ENCODE results near the gene TMCO2. TPM values are rescaled to one million over a fixed set of nuclear protein-coding genes. Genes with fewer than 3 reads are reported as not detected.

Gene TMCO2
- total and polyA plus RNA-seq, 2 experiments from 2014 or later = not detected

GRCh38 chr1:40264354-40264781 is 16.6 kb downstream of the TMCO2 start:
- Histone ChIP-seq H4K20me1 (ENCODE audit: insufficient read depth) (no peaks in the 10 kb centered on the region; the same call in 1 of the 2 replicates), H2AFZ (no peak overlapping the region), H3K36me3 (ENCODE audit: low read depth) (peaks cover 42% of the 10 kb centered on the region), H3K9ac (no peak overlapping the region), H3K79me2 (ENCODE audit: insufficient read depth) (peaks cover 80% of the 10 kb centered on the region), H3F3A (ENCODE audit: insufficient read depth) (peaks cover 47% of the 10 kb centered on the region), H3K27ac (no peak overlapping the region), H3K4me1 (ENCODE audit: insufficient read depth) (peaks cover 29% of the 10 kb centered on the region), H3K27me3 (replicated peaks; ENCODE audit: insufficient read depth) (no peaks in the 10 kb centered on the region), H3K9me3 (ENCODE audit: low read depth) (no peaks in the 10 kb centered on the region), H3K4me2 (ENCODE audit: unreplicated experiment) (no peak overlapping the region), H3K9me2 (ENCODE audit: insufficient read depth) (no peaks in the 10 kb centered on the region), H3K4me3 (no peak overlapping the region)
- DNase-seq = peak; percentile 23
- in situ Hi-C loops (cut with MboI) = no loop called here
- TF ChIP-seq EZH2phosphoT487 (IDR thresholded peaks at IDR 0.05; ENCODE audit: insufficient read depth, low read depth) (no peak), EZH2 (IDR thresholded peaks at IDR 0.05; ENCODE audit: insufficient read depth, poor library complexity, severe bottlenecking) (no peak)
- WGBS, 2 experiments (ENCODE audit: low coverage in 1 of 2, low lambda C conversion rate in 2 of 2, missing lambda C conversion rate in 2 of 2) = 93% methylated on average over 3 of the region's 3 CpGs

GRCh38 chr1:40265298-40265697 is 17.6 kb downstream of the TMCO2 start:
- TF ChIP-seq EZH2 (IDR thresholded peaks at IDR 0.05; ENCODE audit: insufficient read depth, poor library complexity, severe bottlenecking) (no peak), EZH2phosphoT487 (IDR thresholded peaks at IDR 0.05; ENCODE audit: insufficient read depth, low read depth) (no peak)
- in situ Hi-C loops (cut with MboI) = no loop called here
- Histone ChIP-seq H3F3A (ENCODE audit: insufficient read depth) (peaks cover 55% of the 10 kb centered on the region), H3K9me3 (ENCODE audit: low read depth) (no peaks in the 10 kb centered on the region), H3K36me3 (ENCODE audit: low read depth) (peaks cover 45% of the 10 kb centered on the region), H3K79me2 (ENCODE audit: insufficient read depth) (peaks cover 77% of the 10 kb centered on the region), H2AFZ (no peak overlapping the region), H3K27me3 (replicated peaks; ENCODE audit: insufficient read depth) (no peaks in the 10 kb centered on the region), H3K9ac (no peak overlapping the region), H3K4me3 (no peak overlapping the region), H3K27ac (no peak overlapping the region), H4K20me1 (ENCODE audit: insufficient read depth) (no peaks in the 10 kb centered on the region; the same call in 1 of the 2 replicates), H3K9me2 (ENCODE audit: insufficient read depth) (no peaks in the 10 kb centered on the region), H3K4me1 (ENCODE audit: insufficient read depth) (peaks cover 39% of the 10 kb centered on the region), H3K4me2 (ENCODE audit: unreplicated experiment) (no peak overlapping the region)
- no peak for DNase-seq

GRCh38 chr1:40265919-40266318 is 18.2 kb downstream of the TMCO2 start:
- 0 out of 2 replicates have a peak overlapping the region, but pooled peaks have one; percentile 1 for H3K9ac ChIP-seq
- H3K4me3 ChIP-seq = no peak overlapping the region
- no peaks in the 10 kb centered on the region for H3K9me2 ChIP-seq (ENCODE audit: insufficient read depth)
- peaks cover 55% of the 10 kb centered on the region for H3F3A ChIP-seq (ENCODE audit: insufficient read depth)
- H3K4me2 ChIP-seq (ENCODE audit: unreplicated experiment) = peak overlapping the region; percentile 36
- H3K4me1 ChIP-seq (ENCODE audit: insufficient read depth) = peaks cover 44% of the 10 kb centered on the region
- H4K20me1 ChIP-seq (ENCODE audit: insufficient read depth) = no peaks in the 10 kb centered on the region; the same call in 1 of the 2 replicates
- DNase-seq = no peak
- H3K27ac ChIP-seq = peak overlapping the region; percentile 94; the same call in 1 of the 2 replicates
- peaks cover 75% of the 10 kb centered on the region for H3K79me2 ChIP-seq (ENCODE audit: insufficient read depth)
- no peaks in the 10 kb centered on the region for H3K27me3 ChIP-seq (replicated peaks; ENCODE audit: insufficient read depth)
- TF ChIP-seq EZH2 (IDR thresholded peaks at IDR 0.05; ENCODE audit: insufficient read depth, poor library complexity, severe bottlenecking) (no peak), EZH2phosphoT487 (IDR thresholded peaks at IDR 0.05; ENCODE audit: insufficient read depth, low read depth) (no peak)
- peaks cover 43% of the 10 kb centered on the region for H3K36me3 ChIP-seq (ENCODE audit: low read depth)
- in situ Hi-C loops (cut with MboI) = no loop called here
- no peak overlapping the region for H2AFZ ChIP-seq
- no peaks in the 10 kb centered on the region for H3K9me3 ChIP-seq (ENCODE audit: low read depth)

- no peak for DNase-seq
- peaks cover 42% of the 10 kb centered on the region for H3K36me3 ChIP-seq (ENCODE audit: low read depth)
- H3K4me3 ChIP-seq = no peak overlapping the region
Measured at GRCh38 chr1:40266786-40267535, 19.2 kb downstream of the TMCO2 start.

More at GRCh38 chr1:40266786-40267535, 19.2 kb downstream of the TMCO2 start:
- Histone ChIP-seq H3K9me3 (ENCODE audit: low read depth) (no peaks in the 10 kb centered on the region), H3K9ac (peak overlapping the region; percentile 51), H3K79me2 (ENCODE audit: insufficient read depth) (peaks cover 72% of the 10 kb centered on the region), H2AFZ (no peak overlapping the region), H3F3A (ENCODE audit: insufficient read depth) (peaks cover 55% of the 10 kb centered on the region), H3K27ac (peak overlapping the region; percentile 94), H3K9me2 (ENCODE audit: insufficient read depth) (no peaks in the 10 kb centered on the region), H4K20me1 (ENCODE audit: insufficient read depth) (no peaks in the 10 kb centered on the region; the same call in 1 of the 2 replicates), H3K27me3 (replicated peaks; ENCODE audit: insufficient read depth) (no peaks in the 10 kb centered on the region), H3K4me2 (ENCODE audit: unreplicated experiment) (peak overlapping the region; percentile 64), H3K4me1 (ENCODE audit: insufficient read depth) (peaks cover 44% of the 10 kb centered on the region)
- in situ Hi-C loops (cut with MboI) = no loop called here
- 99% methylated on average over 6 of the region's 6 CpGs for WGBS, 2 experiments (ENCODE audit: low coverage in 1 of 2, low lambda C conversion rate in 2 of 2, missing lambda C conversion rate in 2 of 2)
- TF ChIP-seq EZH2phosphoT487 (IDR thresholded peaks at IDR 0.05; ENCODE audit: insufficient read depth, low read depth) (no peak), EZH2 (IDR thresholded peaks at IDR 0.05; ENCODE audit: insufficient read depth, poor library complexity, severe bottlenecking) (no peak)

All from GM23248 (cell line).